ENCODE results near the gene KRTAP10-9. TPM values are rescaled to one million over a fixed set of nuclear protein-coding genes. Genes with fewer than 3 reads are reported as not detected.

Gene KRTAP10-9
- total and polyA plus RNA-seq, 11 donors: not detected

DNA sequence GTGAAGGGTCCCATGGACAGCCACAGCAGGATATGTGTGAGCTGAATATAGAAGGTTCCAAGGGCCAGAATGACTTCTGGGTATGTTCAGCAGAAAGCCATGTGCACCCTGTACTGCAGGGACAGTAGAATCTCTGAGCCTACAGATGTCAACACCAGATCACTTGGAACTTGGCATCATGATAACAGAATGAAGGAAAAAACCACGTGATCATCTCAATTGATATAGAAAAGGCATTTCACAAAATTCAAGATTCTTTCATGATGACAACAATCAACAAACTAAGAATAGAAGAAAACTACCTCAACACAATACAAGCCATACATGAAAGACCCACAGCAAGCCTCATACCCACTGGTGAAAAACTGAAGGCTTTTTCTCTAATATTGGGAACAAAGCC lies 40.7 kb downstream of the KRTAP10-9 start:
- no peak for DNase-seq
- Histone ChIP-seq H3K36me3 (no peaks in the 10 kb centered on the region), H3K9me3 (peaks cover 0 to 29% (median 11%) of the 10 kb centered on the region in 12 donors), H3K27ac (no peak overlapping the region), H3K4me1 (no peaks in the 10 kb centered on the region), H3K27me3 (no peaks in the 10 kb centered on the region), H3K4me3 (no peak overlapping the region)
- no peak for ATAC-seq
- 63 to 78% (median 74%) methylated on average over 1 of the region's 1 CpG for WGBS, 4 donors
- TF ChIP-seq POLR2A (IDR thresholded peaks at IDR 0.05): no peak
- TF ChIP-seq, protein P1, sequence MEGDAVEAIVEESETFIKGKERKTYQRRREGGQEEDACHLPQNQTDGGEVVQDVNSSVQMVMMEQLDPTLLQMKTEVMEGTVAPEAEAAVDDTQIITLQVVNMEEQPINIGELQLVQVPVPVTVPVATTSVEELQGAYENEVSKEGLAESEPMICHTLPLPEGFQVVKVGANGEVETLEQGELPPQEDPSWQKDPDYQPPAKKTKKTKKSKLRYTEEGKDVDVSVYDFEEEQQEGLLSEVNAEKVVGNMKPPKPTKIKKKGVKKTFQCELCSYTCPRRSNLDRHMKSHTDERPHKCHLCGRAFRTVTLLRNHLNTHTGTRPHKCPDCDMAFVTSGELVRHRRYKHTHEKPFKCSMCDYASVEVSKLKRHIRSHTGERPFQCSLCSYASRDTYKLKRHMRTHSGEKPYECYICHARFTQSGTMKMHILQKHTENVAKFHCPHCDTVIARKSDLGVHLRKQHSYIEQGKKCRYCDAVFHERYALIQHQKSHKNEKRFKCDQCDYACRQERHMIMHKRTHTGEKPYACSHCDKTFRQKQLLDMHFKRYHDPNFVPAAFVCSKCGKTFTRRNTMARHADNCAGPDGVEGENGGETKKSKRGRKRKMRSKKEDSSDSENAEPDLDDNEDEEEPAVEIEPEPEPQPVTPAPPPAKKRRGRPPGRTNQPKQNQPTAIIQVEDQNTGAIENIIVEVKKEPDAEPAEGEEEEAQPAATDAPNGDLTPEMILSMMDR (IDR thresholded peaks at IDR 0.05): no peak
- intact Hi-C loops (cut with DNase I): loop anchor here in 1 of 10 donors (10.0 kb wide), 1 partner anchor 57 kb away; no protein-coding TSS in a partner anchor

DNA sequence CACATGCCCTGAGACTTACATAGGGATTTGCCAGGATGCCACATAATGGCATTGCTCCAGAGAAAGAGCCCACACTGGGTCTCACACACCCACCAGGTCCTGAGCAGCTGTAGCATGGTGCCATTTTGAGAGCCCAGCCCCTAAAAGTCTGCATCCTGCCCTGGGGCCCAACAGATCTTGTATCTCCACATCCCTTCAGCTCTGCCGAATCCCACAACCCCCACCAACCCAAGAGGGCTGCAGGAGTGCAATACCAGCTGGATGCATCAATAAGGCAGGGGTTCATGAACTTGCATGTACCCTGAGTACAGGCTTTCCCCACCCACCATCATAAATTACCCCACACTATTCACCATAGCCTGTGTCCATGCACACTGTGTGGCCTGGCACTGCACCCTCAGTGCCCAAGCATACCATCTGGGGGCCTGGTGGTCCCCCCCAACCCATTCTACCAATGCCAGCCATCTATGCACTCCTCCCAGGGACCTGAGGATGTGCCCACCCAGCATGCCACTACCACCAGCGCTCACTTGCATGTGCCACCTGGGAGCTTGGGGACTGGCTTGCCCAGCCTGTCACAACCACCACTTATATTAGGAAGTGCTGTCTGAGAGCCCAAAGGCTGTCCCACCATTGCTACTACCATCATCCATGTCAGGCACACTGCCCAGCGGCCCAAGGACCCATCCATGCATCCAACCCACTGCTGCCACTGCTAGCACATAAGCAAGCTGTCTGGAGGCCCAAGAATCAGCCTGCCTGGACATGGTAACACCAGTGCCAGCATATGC lies 43.9 kb downstream of the KRTAP10-9 start:
- DNase-seq: no peak
- no peak for ATAC-seq
- Histone ChIP-seq H3K4me3 (no peak overlapping the region), H3K36me3 (no peaks in the 10 kb centered on the region), H3K4me1 (no peaks in the 10 kb centered on the region), H3K27me3 (no peaks in the 10 kb centered on the region), H3K9me3 (peaks cover 0 to 43% (median 16%) of the 10 kb centered on the region in 12 donors), H3K27ac (no peak overlapping the region)
- intact Hi-C loops (cut with DNase I): no loop called here
- 67 to 85% (median 78%) methylated on average over 2 to 3 of the region's 3 CpGs for WGBS, 4 donors
- TF ChIP-seq, protein P1 (IDR thresholded peaks at IDR 0.05): no peak
- no peak for TF ChIP-seq POLR2A (IDR thresholded peaks at IDR 0.05)

GRCh38 chr21:44671911-44672310 lies 45.0 kb downstream of the KRTAP10-9 start:
- Histone ChIP-seq H3K27me3 (no peaks in the 10 kb centered on the region), H3K27ac (no peak overlapping the region), H3K36me3 (no peaks in the 10 kb centered on the region), H3K9me3 (peaks cover 0 to 43% (median 16%) of the 10 kb centered on the region in 12 donors), H3K4me1 (no peaks in the 10 kb centered on the region), H3K4me3 (no peak overlapping the region)
- 94 to 100% (median 94%) methylated on average over 1 of the region's 1 CpG for WGBS, 4 donors
- ATAC-seq (no peak), DNase-seq (no peak)
- TF ChIP-seq, protein P1 (IDR thresholded peaks at IDR 0.05): no peak
- TF ChIP-seq POLR2A (IDR thresholded peaks at IDR 0.05): no peak
- intact Hi-C loops (cut with DNase I): no loop called here

GRCh38 chr21:44677881-44678280 lies 51.0 kb downstream of the KRTAP10-9 start:
- intact Hi-C loops (cut with DNase I): no loop called here
- 89 to 97% (median 92%) methylated on average over 13 of the region's 13 CpGs for WGBS, 4 donors
- no peak for TF ChIP-seq POLR2A (IDR thresholded peaks at IDR 0.05)
- TF ChIP-seq, protein P1 (IDR thresholded peaks at IDR 0.05): no peak

More at GRCh38 chr21:44677881-44678280, 51.0 kb downstream of the KRTAP10-9 start:
- peaks cover 0 to 16% (median 4%) of the 10 kb centered on the region in 12 donors for H3K9me3 ChIP-seq
- no peaks in the 10 kb centered on the region for H3K36me3 ChIP-seq
- ATAC-seq (no peak), DNase-seq (no peak)
- H3K4me1 ChIP-seq: no peaks in the 10 kb centered on the region
- no peak overlapping the region for H3K4me3 ChIP-seq
- peaks cover 0 to 5% (median 0%) of the 10 kb centered on the region in 9 donors for H3K27me3 ChIP-seq
- no peak overlapping the region for H3K27ac ChIP-seq

Other genes with a start within 250 kb of the KRTAP10-9 start
- gene LRRC3, start 171.6 kb upstream of the KRTAP10-9 start, total RNA-seq: 1 to 10 TPM; 1.7 to 5.3 (median 2.3) TPM
- gene LRRC3, start 171.6 kb upstream of the KRTAP10-9 start, polyA plus RNA-seq: 1 to 10 TPM; 1.4 to 5.8 TPM
- gene KRTAP10-1, start 86.9 kb upstream of the KRTAP10-9 start, total RNA-seq: not detected
- gene KRTAP10-1, start 86.9 kb upstream of the KRTAP10-9 start, polyA plus RNA-seq: not detected
- not detected for gene KRTAP10-2, start 75.6 kb upstream of the KRTAP10-9 start, total RNA-seq
- not detected for gene KRTAP10-2, start 75.6 kb upstream of the KRTAP10-9 start, polyA plus RNA-seq
- gene KRTAP10-3, start 68.3 kb upstream of the KRTAP10-9 start, total RNA-seq: not detected
- gene KRTAP10-3, start 68.3 kb upstream of the KRTAP10-9 start, polyA plus RNA-seq: not detected
- gene KRTAP10-4, start 53.4 kb upstream of the KRTAP10-9 start, total RNA-seq: not detected
- gene KRTAP10-4, start 53.4 kb upstream of the KRTAP10-9 start, polyA plus RNA-seq: not detected
- not detected for gene KRTAP10-5, start 46.5 kb upstream of the KRTAP10-9 start, total RNA-seq
- not detected for gene KRTAP10-5, start 46.5 kb upstream of the KRTAP10-9 start, polyA plus RNA-seq
- gene KRTAP10-6, start 34.6 kb upstream of the KRTAP10-9 start, total RNA-seq: not detected
- gene KRTAP10-6, start 34.6 kb upstream of the KRTAP10-9 start, polyA plus RNA-seq: not detected
- gene KRTAP10-7, start 26.5 kb upstream of the KRTAP10-9 start, total RNA-seq: not detected
- gene KRTAP10-7, start 26.5 kb upstream of the KRTAP10-9 start, polyA plus RNA-seq: not detected
- not detected for gene KRTAP10-8, start 15.0 kb upstream of the KRTAP10-9 start, total RNA-seq
- not detected for gene KRTAP10-8, start 15.0 kb upstream of the KRTAP10-9 start, polyA plus RNA-seq
- gene KRTAP10-10, start 10.3 kb downstream of the KRTAP10-9 start, total RNA-seq: not detected
- gene KRTAP10-10, start 10.3 kb downstream of the KRTAP10-9 start, polyA plus RNA-seq: not detected
- not detected for gene KRTAP10-11, start 19.3 kb downstream of the KRTAP10-9 start, total RNA-seq
- not detected for gene KRTAP10-11, start 19.3 kb downstream of the KRTAP10-9 start, polyA plus RNA-seq
- gene KRTAP12-4, start 27.6 kb downstream of the KRTAP10-9 start, total RNA-seq: not detected
- gene KRTAP12-4, start 27.6 kb downstream of the KRTAP10-9 start, polyA plus RNA-seq: not detected
- gene KRTAP12-3, start 30.8 kb downstream of the KRTAP10-9 start, total RNA-seq: not detected
- gene KRTAP12-3, start 30.8 kb downstream of the KRTAP10-9 start, polyA plus RNA-seq: not detected
- gene KRTAP12-2, start 39.8 kb downstream of the KRTAP10-9 start, total RNA-seq: not detected
- not detected for gene KRTAP12-2, start 39.8 kb downstream of the KRTAP10-9 start, polyA plus RNA-seq
- gene KRTAP12-1, start 55.1 kb downstream of the KRTAP10-9 start, total RNA-seq: not detected
- not detected for gene KRTAP12-1, start 55.1 kb downstream of the KRTAP10-9 start, polyA plus RNA-seq
- gene KRTAP10-12, start 70.1 kb downstream of the KRTAP10-9 start, total RNA-seq: not detected
- gene KRTAP10-12, start 70.1 kb downstream of the KRTAP10-9 start, polyA plus RNA-seq: not detected
- 1 to 10 TPM in 3 of 9 donors, under 1 TPM in 4, not detected in 2; 0.07 to 2.5 (median 0.71) TPM for gene TSPEAR, start 84.5 kb downstream of the KRTAP10-9 start, total RNA-seq
- 1 to 10 TPM in 1 of 2 donors, under 1 TPM in 1; 0.01 to 2.6 TPM for gene TSPEAR, start 84.5 kb downstream of the KRTAP10-9 start, polyA plus RNA-seq
- gene UBE2G2, start 174.7 kb downstream of the KRTAP10-9 start, total RNA-seq: 10 to 100 TPM; 57.4 to 84.4 (median 71.4) TPM
- gene UBE2G2, start 174.7 kb downstream of the KRTAP10-9 start, polyA plus RNA-seq: 10 to 100 TPM; 44.3 to 60.0 TPM
- gene SUMO3, start 191.0 kb downstream of the KRTAP10-9 start, total RNA-seq: 10 to 100 TPM; 68.2 to 83.0 (median 78.1) TPM
- gene SUMO3, start 191.0 kb downstream of the KRTAP10-9 start, polyA plus RNA-seq: 100 to 1,000 TPM in 1 of 2 donors, 10 to 100 TPM in 1; 22.0 to 108 TPM
- gene PTTG1IP, start 246.6 kb downstream of the KRTAP10-9 start, total RNA-seq: 100 to 1,000 TPM; 134 to 319 (median 172) TPM
- 100 to 1,000 TPM; 126 to 253 TPM for gene PTTG1IP, start 246.6 kb downstream of the KRTAP10-9 start, polyA plus RNA-seq

All from heart left ventricle (tissue), 16 donors.